K562 (cell line): ENCODE data around the gene CORT. TPM values are rescaled to one million over a fixed set of nuclear protein-coding genes. Genes with fewer than 3 reads are reported as not detected.

Experiments
- BACH1 ChIP-seq: fragments of 200-800 bp; sonication (Bioruptor generic); IDR thresholded peaks from 2 replicates; pipeline ENCODE4 v1.6.1; 2016; ENCODE audit warnings: missing genetic modification characterization, missing compliant biosample characterization
- ETV6 ChIP-seq, 3 experiments: fragments of 150-350 bp in 1 of 3; sonication (generic) in 1 of 3; formaldehyde crosslinking in 1 of 3; IDR thresholded peaks; 2 replicates each; pipeline versions ENCODE4 v1.6.1 to v1.8.0; 2014 to 2022; ENCODE audit warnings: borderline replicate concordance in 2 of 3, low read depth in 2 of 3, antibody characterized with exemption in 1 of 3, low read length in 1 of 3, mild to moderate bottlenecking in 1 of 3, missing genetic modification reagents in 1 of 3
- FOXK2 ChIP-seq, 2 experiments: fragments of 450-650 bp; IDR thresholded peaks in 1 of 2; conservative IDR thresholded peaks in 1 of 2; 2 replicates each; pipeline ENCODE4 v1.6.1; 2016; ENCODE audit warnings: low read depth in 2 of 2, mild to moderate bottlenecking in 1 of 2
- HMG20B ChIP-seq: fragments of 250-450 bp; sonication (Bioruptor Pico); IDR thresholded peaks from 2 replicates; pipeline ENCODE4 v1.5.0; 2021; ENCODE audit warnings: mild to moderate bottlenecking
- MAZ ChIP-seq, 2 experiments: fragments of 450-650 bp in 1 of 2; sonication (generic) in 1 of 2; formaldehyde crosslinking; IDR thresholded peaks in 1 of 2; conservative IDR thresholded peaks in 1 of 2; 2 replicates each; pipeline versions ENCODE4 v1.4.0 to v1.5.0; 2020; ENCODE audit warnings: mild to moderate bottlenecking in 1 of 2, missing genetic modification reagents in 1 of 2
- SP1 ChIP-seq: sonication (generic); formaldehyde crosslinking; IDR thresholded peaks from 2 replicates; pipeline ENCODE4 v1.8.1; 2022; ENCODE audit warnings: mild to moderate bottlenecking, missing genetic modification reagents
- ZNF318 ChIP-seq, 2 experiments: fragments of 450-650 bp; IDR thresholded peaks; 2 replicates each; pipeline ENCODE4 v1.6.1; 2016; ENCODE audit warnings: mild to moderate bottlenecking in 2 of 2, borderline replicate concordance in 1 of 2, low read depth in 1 of 2, moderate library complexity in 1 of 2
- polyA plus RNA-seq, 8 experiments: library from polyadenylated mRNA; depleted of rRNA in 4 of 8; stranded (reverse) in 5 of 8; unstranded in 3 of 8; fragments of >200 nt; fragmentation: Nextera tagmentation in 2 of 8; fragmentation: Illumina TruSeq in 1 of 8; extraction: Ambion mirVana in 2 of 8; extraction: Trizol in 1 of 8; gene quantifications; 2 replicates each; pipeline versions ENCODE4 v1.2.1 to v1.2.3, GENCODE V29; 2011 to 2014; ENCODE audit warnings: inconsistent platforms in 1 of 8, missing spikeins in 1 of 8
- total RNA-seq, 7 experiments: library from RNA; depleted of rRNA in 6 of 7; stranded (reverse); fragments of >200 nt in 6 of 7; fragmentation: Illumina TruSeq in 2 of 7; extraction: Trizol in 2 of 7; gene quantifications; 2 replicates each; pipeline versions ENCODE4 v1.2.1 to v1.2.3, GENCODE V29; 2011 to 2021; ENCODE audit warnings: low replicate concordance in 1 of 7
- TF ChIP-seq, protein P1 (sequence below): fragments of 250-450 bp; sonication (Bioruptor Pico); IDR thresholded peaks from 2 replicates; pipeline ENCODE4 v1.4.0; 2020
- TF ChIP-seq, protein P2 (sequence below): sonication (generic); formaldehyde crosslinking; IDR thresholded peaks from 2 replicates; pipeline ENCODE4 v1.8.0; 2022; ENCODE audit warnings: missing genetic modification reagents, mild to moderate bottlenecking, borderline replicate concordance

Gene CORT
- total and polyA plus RNA-seq, 9 of the 15 experiments (the other 6 are each of a cell fraction or from before 2014, with no cell fraction given): 0.08 to 0.54 (median 0.13) TPM; not detected in 5

DNA sequence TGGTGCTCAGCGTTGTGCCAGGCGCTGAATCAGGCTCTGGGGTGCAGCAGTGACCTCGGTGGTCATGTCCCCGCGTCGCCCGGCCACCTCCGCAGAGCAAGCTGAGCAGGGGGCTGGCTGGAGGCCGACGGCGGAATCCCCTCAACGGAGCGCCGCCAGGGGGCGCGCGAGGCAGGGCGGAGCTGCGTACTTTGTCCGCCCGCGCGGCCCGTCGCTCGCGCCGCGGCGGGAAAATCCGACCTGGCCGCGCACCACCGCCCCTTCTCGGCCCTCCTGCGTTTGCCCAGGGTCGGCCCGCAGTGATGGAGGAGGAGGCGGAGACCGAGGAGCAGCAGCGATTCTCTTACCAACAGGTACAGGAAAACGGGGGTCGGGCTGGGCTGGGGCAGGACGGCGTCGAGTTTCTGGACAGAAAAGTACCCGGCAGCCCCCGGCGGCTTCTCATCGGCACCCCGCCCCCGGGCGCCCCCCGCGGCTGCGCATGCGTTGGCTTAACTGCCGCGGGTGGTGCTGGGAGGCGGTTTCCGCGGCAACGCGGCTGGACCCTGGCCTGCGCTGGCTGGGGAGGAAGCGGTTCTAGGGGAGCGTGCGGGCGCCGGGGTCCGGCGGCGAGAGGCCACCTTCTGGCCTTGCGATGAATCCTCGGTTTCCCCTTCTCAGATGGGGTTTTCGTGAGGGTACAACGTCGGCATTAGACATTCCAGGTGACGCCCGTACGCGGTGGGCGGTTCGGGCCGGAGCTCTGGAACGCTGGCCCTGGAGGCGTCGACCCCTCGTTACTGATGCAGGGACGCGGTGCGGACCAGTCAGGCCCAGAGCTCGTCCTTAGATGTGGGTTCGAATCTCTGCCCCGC lies 19.4 kb upstream of the CORT start, which contains the start of gene CENPS (continued):
- TF ChIP-seq, protein P1, sequence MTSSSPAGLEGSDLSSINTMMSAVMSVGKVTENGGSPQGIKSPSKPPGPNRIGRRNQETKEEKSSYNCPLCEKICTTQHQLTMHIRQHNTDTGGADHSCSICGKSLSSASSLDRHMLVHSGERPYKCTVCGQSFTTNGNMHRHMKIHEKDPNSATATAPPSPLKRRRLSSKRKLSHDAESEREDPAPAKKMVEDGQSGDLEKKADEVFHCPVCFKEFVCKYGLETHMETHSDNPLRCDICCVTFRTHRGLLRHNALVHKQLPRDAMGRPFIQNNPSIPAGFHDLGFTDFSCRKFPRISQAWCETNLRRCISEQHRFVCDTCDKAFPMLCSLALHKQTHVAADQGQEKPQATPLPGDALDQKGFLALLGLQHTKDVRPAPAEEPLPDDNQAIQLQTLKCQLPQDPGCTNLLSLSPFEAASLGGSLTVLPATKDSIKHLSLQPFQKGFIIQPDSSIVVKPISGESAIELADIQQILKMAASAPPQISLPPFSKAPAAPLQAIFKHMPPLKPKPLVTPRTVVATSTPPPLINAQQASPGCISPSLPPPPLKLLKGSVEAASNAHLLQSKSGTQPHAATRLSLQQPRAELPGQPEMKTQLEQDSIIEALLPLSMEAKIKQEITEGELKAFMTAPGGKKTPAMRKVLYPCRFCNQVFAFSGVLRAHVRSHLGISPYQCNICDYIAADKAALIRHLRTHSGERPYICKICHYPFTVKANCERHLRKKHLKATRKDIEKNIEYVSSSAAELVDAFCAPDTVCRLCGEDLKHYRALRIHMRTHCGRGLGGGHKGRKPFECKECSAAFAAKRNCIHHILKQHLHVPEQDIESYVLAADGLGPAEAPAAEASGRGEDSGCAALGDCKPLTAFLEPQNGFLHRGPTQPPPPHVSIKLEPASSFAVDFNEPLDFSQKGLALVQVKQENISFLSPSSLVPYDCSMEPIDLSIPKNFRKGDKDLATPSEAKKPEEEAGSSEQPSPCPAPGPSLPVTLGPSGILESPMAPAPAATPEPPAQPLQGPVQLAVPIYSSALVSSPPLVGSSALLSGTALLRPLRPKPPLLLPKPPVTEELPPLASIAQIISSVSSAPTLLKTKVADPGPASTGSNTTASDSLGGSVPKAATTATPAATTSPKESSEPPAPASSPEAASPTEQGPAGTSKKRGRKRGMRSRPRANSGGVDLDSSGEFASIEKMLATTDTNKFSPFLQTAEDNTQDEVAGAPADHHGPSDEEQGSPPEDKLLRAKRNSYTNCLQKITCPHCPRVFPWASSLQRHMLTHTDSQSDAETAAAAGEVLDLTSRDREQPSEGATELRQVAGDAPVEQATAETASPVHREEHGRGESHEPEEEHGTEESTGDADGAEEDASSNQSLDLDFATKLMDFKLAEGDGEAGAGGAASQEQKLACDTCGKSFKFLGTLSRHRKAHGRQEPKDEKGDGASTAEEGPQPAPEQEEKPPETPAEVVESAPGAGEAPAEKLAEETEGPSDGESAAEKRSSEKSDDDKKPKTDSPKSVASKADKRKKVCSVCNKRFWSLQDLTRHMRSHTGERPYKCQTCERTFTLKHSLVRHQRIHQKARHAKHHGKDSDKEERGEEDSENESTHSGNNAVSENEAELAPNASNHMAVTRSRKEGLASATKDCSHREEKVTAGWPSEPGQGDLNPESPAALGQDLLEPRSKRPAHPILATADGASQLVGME: peak; percentile 89
- TF ChIP-seq MAZ (CRISPR knock-in tag; conservative IDR thresholded peaks at IDR 0.05 in 1 of 2, IDR thresholded peaks at IDR 0.05 in 1 of 2) (peak; percentile 94 to 99), HMG20B (CRISPR knock-in tag) (no peak), ZNF318 (IDR thresholded peaks at IDR 0.05; ENCODE audit: borderline replicate concordance in 1 of 2, low read depth in 1 of 2) (no peak), SP1 (CRISPR knock-in tag) (peak; percentile 94), BACH1 (tag) (no peak), ETV6 (IDR thresholded peaks at IDR 0.05; ENCODE audit: borderline replicate concordance in 1 of 2, low read depth in 2 of 2, low read length in 1 of 2) (no peak), ETV6 (CRISPR knock-in tag; IDR thresholded peaks at IDR 0.05; ENCODE audit: borderline replicate concordance) (0 out of 2 replicates have a peak, but pooled peaks have one; percentile 84), FOXK2 (conservative IDR thresholded peaks at IDR 0.05 in 1 of 2, IDR thresholded peaks at IDR 0.05 in 1 of 2; ENCODE audit: low read depth in 2 of 2) (peak in 1 of 2 experiments; percentile 74; a peak in 2 of 4 replicates)
- TF ChIP-seq, protein P2, sequence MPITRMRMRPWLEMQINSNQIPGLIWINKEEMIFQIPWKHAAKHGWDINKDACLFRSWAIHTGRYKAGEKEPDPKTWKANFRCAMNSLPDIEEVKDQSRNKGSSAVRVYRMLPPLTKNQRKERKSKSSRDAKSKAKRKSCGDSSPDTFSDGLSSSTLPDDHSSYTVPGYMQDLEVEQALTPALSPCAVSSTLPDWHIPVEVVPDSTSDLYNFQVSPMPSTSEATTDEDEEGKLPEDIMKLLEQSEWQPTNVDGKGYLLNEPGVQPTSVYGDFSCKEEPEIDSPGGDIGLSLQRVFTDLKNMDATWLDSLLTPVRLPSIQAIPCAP (CRISPR knock-in tag): no peak
